ENCODE results near the gene USP49. TPM values are rescaled to one million over a fixed set of nuclear protein-coding genes. Genes with fewer than 3 reads are reported as not detected.

Gene USP49
- total and polyA plus RNA-seq, 10 of the 15 experiments (the other 5 are each of a cell fraction or from before 2014, with no cell fraction given): 1.0 to 7.7 (median 4.3) TPM

DNA sequence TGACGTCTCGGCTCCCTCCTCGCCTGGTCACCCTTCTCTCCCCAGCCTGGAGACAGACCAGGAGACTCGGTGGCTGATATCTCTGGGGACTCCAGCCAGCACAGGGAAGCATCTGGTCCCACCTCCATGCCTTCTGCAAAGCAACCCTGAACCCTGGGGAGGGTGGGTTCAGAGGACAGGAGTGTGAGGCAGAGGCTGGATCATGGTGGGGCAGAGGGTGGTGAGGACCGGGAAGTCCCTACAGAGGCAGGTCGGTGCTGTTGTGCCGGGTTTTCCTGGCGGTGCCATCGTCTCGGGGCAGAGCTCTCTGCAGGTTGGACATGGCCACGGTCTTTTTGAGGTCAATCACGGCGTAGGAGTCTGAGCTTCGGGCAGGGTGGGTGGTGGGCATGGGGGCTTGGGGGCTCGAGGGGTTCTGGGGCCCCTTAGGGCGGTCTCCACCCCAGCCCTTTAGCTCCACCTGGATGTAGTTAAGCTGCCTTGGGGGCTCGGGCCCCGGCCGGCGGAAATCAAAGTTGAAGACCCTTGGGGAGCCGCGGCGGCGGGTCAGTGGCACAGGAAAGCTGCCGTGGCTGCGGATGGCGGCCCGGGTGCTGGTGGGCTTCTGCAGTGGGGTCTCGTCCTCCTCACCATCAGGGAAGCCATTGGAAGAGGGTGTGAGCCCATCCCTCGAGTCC is 124.7 kb downstream of the USP49 start:
- 92% methylated on average over 16 of the region's 30 CpGs for WGBS (ENCODE audit: insufficient coverage, insufficient replicate concordance, low lambda C conversion rate, missing lambda C conversion rate)
- no peaks in the 10 kb centered on the region for H4K20me1 ChIP-seq (ENCODE audit: control insufficient read depth, insufficient read depth)
- no peak overlapping the region for H3K4me3 ChIP-seq
- no peak for DNase-seq (ENCODE audit: low read depth, low spot score)
- ChIA-PET RAD21 (ENCODE audit: unreplicated experiment) (interaction anchor here (0.6 kb wide), 1 partner anchor 227 kb away, joined by 3 read pairs; no protein-coding TSS in a partner anchor), SMC1A (ENCODE audit: uncharacterized antibody, unreplicated experiment) (no interaction called here), POLR2A (no interaction called here), CTCF (interaction anchor here (1.2 kb wide), 1 partner anchor 15 kb away, joined by 3 read pairs; no protein-coding TSS in a partner anchor)
- peaks cover 1 to 8% of the 10 kb centered on the region in 2 experiments; a peak in 2 of 4 replicates for H3K36me3 ChIP-seq (ENCODE audit: control insufficient read depth in 2 of 2, insufficient read depth in 2 of 2, low read length in 1 of 2)
- H3K9me3 ChIP-seq (replicated peaks; ENCODE audit: control insufficient read depth, insufficient read depth, low read length): no peaks in the 10 kb centered on the region
- no peak overlapping the region for H3K27ac ChIP-seq (ENCODE audit: control insufficient read depth, insufficient read depth)
- no peaks in the 10 kb centered on the region for H3K79me2 ChIP-seq (ENCODE audit: control insufficient read depth, insufficient read depth, low read length)
- in situ Hi-C loops (cut with MboI) (no loop called here), intact Hi-C loops (cut with micrococcal nuclease; ENCODE audit: unreplicated experiment) (no loop called here)
- H3K9ac ChIP-seq (ENCODE audit: control insufficient read depth, insufficient read depth, low read length): no peak overlapping the region
- no TSS peak for BruUV-seq (replicated peaks)
- no peak overlapping the region for H2AFZ ChIP-seq (ENCODE audit: control insufficient read depth, low read depth, low read length)
- peaks cover 9% of the 10 kb centered on the region for H3K4me1 ChIP-seq (ENCODE audit: control insufficient read depth, insufficient read depth, low read length)
- no peaks in the 10 kb centered on the region for H3K27me3 ChIP-seq (replicated peaks in 1 of 2; ENCODE audit: control insufficient read depth in 2 of 2, insufficient read depth in 2 of 2, low read length in 1 of 2)
- FAIRE-seq: no peak
- TF ChIP-seq SIN3A (IDR thresholded peaks at IDR 0.05; ENCODE audit: low read depth, low read length) (no peak), POU2F2 (IDR thresholded peaks at IDR 0.05; ENCODE audit: borderline replicate concordance, low read depth, low read length) (no peak), KDM1A (IDR thresholded peaks at IDR 0.05; ENCODE audit: borderline replicate concordance) (no peak)
- TF ChIP-seq, protein P1, sequence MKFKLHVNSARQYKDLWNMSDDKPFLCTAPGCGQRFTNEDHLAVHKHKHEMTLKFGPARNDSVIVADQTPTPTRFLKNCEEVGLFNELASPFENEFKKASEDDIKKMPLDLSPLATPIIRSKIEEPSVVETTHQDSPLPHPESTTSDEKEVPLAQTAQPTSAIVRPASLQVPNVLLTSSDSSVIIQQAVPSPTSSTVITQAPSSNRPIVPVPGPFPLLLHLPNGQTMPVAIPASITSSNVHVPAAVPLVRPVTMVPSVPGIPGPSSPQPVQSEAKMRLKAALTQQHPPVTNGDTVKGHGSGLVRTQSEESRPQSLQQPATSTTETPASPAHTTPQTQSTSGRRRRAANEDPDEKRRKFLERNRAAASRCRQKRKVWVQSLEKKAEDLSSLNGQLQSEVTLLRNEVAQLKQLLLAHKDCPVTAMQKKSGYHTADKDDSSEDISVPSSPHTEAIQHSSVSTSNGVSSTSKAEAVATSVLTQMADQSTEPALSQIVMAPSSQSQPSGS (IDR thresholded peaks at IDR 0.05; ENCODE audit: low read length): no peak
- TF ChIP-seq, protein P2, sequence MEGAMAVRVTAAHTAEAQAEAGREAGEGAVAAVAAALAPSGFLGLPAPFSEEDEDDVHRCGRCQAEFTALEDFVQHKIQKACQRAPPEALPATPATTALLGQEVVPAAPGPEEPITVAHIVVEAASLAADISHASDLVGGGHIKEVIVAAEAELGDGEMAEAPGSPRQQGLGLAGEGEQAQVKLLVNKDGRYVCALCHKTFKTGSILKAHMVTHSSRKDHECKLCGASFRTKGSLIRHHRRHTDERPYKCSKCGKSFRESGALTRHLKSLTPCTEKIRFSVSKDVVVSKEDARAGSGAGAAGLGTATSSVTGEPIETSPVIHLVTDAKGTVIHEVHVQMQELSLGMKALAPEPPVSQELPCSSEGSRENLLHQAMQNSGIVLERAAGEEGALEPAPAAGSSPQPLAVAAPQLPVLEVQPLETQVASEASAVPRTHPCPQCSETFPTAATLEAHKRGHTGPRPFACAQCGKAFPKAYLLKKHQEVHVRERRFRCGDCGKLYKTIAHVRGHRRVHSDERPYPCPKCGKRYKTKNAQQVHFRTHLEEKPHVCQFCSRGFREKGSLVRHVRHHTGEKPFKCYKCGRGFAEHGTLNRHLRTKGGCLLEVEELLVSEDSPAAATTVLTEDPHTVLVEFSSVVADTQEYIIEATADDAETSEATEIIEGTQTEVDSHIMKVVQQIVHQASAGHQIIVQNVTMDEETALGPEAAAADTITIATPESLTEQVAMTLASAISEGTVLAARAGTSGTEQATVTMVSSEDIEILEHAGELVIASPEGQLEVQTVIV (IDR thresholded peaks at IDR 0.05; ENCODE audit: borderline replicate concordance, partially characterized antibody): no peak
- TF ChIP-seq, protein P3, sequence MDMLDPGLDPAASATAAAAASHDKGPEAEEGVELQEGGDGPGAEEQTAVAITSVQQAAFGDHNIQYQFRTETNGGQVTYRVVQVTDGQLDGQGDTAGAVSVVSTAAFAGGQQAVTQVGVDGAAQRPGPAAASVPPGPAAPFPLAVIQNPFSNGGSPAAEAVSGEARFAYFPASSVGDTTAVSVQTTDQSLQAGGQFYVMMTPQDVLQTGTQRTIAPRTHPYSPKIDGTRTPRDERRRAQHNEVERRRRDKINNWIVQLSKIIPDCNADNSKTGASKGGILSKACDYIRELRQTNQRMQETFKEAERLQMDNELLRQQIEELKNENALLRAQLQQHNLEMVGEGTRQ (IDR thresholded peaks at IDR 0.05; ENCODE audit: borderline replicate concordance, low read depth, low read length): no peak
- TF ChIP-seq, protein P4, sequence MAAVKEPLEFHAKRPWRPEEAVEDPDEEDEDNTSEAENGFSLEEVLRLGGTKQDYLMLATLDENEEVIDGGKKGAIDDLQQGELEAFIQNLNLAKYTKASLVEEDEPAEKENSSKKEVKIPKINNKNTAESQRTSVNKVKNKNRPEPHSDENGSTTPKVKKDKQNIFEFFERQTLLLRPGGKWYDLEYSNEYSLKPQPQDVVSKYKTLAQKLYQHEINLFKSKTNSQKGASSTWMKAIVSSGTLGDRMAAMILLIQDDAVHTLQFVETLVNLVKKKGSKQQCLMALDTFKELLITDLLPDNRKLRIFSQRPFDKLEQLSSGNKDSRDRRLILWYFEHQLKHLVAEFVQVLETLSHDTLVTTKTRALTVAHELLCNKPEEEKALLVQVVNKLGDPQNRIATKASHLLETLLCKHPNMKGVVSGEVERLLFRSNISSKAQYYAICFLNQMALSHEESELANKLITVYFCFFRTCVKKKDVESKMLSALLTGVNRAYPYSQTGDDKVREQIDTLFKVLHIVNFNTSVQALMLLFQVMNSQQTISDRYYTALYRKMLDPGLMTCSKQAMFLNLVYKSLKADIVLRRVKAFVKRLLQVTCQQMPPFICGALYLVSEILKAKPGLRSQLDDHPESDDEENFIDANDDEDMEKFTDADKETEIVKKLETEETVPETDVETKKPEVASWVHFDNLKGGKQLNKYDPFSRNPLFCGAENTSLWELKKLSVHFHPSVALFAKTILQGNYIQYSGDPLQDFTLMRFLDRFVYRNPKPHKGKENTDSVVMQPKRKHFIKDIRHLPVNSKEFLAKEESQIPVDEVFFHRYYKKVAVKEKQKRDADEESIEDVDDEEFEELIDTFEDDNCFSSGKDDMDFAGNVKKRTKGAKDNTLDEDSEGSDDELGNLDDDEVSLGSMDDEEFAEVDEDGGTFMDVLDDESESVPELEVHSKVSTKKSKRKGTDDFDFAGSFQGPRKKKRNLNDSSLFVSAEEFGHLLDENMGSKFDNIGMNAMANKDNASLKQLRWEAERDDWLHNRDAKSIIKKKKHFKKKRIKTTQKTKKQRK (IDR thresholded peaks at IDR 0.05; ENCODE audit: low read depth, low read length): no peak
- no peak overlapping the region for H3K4me2 ChIP-seq (ENCODE audit: control insufficient read depth, insufficient read depth)
- no peak for ATAC-seq

Measured in GM12878 (cell line).